Measurements from ENCODE around the gene PEMT. TPM values are rescaled to one million over a fixed set of nuclear protein-coding genes. Genes with fewer than 3 reads are reported as not detected.

The PEMT gene
- polyA plus RNA-seq, 1 donor: 28.1 TPM

DNA sequence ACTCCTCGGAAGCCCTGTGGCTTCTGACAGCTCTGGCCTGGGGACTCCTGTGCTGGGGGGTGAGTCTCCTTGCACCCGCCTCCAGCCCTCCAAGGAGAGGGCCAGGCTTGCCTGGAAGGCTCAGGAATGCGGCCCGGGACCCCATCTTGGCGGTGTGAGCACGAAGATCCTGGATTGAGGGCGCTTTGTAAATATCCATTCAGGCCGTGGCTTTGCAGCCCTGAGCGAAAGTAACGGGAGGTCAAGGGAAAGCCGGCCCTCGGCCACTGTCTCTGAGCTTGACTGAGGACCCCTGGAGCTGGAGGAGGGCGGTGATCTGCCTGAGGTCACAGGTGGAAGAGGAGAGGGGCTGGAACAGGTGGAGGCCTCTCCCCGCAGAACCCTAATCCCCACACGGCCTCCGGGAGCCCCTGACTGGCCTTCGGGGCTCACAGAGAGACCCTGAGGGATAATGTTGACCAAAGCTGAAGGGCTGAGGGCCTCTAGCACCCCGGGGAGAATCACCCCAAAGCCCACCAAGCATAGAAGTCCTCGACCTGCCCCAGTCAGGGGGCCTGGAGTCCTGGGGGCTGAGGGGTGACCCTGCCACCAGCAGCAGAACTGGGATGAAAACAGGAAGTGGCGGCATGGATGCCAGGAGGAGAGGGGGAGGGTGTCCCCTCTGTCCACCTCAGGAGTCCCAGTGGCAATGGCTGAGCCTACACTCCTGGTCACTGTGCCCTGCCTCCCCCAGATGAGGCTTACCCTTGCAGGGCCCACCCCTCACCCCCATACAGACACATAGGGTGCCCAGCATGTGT, 87.0 kb downstream of the PEMT start:
- DNase-seq: no peak

DNA sequence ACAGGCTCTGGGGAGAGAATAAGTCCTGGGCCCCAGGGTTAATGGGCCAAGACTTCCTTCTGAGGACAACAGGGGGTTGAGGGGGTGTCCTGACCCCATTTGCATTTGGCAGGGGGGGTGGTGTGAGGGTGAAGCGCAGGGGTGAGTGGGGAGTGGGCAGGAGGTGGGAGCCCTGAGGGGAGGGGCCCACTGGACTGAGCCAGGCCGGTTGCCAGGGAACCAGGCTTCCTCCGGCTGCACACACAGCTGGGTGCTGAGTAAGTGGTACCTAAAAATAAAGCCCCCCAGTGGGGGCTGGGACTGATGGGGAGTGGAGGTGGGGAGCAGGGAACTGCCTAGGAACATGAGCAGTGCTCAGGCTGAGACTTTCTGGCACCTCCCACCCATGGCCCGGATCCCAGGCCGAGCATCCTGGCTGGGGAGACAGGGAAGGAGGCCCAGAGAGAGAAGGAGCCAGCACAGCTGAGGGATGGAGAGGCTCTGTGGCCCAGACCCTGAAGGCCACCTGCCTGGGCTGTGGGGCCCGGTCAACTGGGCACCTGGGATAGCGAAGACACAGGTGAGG, 87.9 kb downstream of the PEMT start:
- no peak for DNase-seq

DNA sequence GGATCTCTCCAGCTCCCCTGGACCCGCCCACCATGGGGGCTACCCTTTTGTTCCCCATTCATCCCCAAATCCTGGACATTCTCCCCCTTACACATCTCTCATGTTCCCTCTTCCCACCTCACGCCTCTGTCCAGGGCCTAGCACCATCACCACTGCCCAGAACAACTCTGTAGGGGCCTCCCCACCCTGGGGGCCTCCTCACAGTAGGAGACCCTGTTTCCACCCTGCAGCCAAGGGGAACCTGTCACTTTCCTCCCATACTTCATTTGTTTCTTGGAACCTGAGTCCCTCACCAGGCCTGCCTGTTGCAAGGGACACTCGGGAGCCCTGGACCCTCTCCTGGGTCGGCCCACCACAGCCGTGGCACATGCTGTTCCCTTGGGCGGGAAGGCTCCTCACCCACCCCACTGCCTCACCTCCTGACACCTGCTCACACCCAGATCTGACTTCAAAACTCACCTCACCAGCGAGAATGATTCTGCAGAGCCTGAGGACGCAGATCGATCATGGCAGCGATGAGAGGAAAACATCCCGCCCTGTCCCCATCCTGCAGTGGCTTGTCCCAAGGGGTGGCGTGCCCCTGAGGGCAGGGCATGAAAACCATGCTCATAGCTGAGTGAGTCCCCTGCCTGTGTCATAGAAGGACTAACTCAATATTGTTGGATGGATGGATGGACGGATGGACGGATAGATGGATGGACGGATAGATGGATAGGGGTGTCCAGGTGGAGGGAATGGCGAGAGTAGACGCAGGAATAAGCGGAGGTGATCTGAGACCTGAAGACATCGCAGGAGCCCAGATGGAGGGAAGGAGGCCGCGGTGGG, 88.6 kb downstream of the PEMT start:
- DNase-seq: no peak

DNA sequence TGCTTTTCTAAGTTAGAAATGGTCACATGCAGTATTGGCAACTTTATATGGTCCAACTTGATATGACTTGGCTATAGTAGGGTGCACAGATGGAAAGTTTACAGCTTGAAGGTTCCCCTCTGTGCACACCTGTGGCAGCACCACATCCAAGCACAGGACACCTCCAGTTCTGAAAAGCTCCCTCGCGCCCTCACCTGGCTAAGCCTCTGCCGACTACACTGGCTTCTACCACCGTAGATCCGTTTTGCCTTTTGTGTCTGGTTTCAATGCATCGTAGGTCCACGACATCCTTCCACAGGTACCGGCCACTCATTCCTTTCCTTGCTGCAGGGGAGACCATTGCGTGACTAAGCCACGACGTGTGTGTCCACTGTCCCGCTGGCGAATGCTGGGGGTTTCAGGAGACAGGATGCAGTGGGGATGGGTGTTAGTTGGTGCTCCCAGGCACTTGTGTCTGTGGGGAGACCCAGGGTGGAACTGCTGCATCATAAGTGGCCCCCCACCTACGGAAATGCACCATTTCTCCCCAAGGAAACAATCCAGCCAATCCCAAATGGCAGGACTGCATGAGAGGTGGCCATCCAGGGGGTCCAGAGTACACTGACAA, 90.4 kb downstream of the PEMT start:
- DNase-seq: no peak

DNA sequence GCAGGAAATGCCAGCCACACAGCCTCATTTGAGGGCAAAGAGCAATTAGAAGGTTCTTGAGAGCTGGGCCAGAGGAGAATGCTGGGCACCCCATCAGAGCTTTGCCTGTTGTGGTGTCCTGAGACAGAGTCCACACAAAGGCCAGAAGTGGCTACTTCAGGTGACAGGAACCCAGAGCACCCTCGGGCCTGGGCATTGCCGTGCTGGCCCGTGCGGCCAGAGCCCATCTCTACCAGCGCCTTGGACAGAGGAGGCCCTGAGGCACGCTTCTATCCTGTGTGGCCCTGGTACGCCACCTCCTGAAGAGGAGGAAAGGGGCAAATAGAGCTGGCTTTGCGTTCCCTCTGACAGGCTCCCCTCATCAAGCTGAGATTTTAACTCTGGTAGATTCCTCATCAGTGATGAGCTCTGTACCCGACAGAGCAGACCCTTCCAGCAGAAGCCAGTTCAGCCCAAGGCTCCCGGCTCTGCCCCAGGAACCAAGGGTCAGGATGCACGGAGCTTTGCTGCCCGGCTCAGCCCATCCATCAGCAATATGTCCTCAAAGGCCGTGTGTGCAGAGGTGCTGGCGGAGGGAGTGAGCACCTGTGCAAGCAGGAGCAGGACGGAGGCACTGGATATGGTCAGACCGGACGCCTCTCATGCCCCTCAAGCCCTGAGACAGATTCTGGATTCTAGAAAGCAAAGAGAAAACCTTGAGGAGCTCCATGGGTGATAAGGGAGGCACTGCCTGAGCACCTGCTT, 91.9 kb downstream of the PEMT start:
- DNase-seq: no peak

DNA sequence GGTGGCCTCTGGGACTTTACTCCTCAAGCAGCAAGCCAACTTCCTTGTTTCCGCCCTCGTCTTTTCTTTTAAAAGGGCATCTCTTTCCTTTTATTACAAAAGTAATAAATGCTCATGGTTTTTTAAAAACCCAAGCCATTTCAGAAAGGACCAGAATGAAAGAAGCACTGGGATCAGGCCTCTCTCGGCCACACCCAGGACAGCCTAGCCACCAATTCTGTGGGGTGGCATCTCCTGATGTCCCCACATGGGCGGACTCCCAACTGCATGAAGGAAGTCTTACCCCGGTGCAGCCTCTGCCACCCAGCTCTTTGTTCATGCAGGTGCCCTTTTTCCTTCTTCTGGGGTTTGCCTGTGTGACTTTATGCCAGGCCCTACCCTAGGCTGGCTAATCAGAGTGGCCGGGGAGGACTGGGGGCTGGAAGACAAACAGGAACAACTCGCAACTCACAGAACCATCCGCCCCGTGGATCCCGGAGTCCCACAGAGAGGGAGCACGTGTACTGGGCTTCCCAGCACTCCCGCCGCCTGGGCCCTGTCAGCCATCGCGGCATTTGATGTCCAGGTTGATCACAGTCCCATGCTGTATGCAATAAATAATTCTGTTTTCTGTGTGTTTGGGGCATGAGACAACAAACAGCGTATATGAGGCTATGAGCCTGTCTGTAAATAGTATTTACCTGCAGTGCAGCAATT, 92.8 kb downstream of the PEMT start:
- DNase-seq: no peak

DNA sequence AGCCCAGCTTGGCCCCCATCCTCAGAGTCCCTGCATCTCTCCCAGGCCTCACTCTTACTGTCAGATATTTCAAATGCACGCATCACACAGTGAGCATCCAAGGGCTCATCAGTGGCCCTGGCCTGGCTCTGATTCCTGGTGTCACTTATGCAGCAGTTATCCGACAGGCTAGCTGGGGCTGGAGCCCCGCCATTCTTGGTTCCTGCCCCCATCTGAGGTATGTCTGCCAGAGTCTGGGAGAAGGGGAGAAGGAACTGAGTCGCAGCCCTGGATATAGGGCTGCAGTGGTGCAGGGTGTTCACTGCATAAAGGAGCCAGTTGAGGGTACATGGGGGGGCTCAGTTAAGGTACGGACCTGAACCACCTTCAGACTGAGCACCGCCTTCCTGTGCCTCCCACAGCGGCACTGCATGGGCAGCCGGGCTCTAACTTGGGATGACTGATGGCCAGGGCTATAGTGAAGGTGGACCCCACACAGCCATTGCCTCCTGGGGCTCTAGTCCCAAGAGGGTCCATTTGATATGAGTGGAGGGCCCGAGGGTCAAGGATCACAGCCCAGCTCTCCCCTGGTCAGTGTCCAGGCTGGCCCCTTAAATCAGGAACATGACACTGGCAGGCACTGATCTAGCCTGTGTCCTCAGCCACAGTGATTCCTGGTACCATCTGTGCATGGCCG, 93.5 kb downstream of the PEMT start:
- DNase-seq: no peak

DNA sequence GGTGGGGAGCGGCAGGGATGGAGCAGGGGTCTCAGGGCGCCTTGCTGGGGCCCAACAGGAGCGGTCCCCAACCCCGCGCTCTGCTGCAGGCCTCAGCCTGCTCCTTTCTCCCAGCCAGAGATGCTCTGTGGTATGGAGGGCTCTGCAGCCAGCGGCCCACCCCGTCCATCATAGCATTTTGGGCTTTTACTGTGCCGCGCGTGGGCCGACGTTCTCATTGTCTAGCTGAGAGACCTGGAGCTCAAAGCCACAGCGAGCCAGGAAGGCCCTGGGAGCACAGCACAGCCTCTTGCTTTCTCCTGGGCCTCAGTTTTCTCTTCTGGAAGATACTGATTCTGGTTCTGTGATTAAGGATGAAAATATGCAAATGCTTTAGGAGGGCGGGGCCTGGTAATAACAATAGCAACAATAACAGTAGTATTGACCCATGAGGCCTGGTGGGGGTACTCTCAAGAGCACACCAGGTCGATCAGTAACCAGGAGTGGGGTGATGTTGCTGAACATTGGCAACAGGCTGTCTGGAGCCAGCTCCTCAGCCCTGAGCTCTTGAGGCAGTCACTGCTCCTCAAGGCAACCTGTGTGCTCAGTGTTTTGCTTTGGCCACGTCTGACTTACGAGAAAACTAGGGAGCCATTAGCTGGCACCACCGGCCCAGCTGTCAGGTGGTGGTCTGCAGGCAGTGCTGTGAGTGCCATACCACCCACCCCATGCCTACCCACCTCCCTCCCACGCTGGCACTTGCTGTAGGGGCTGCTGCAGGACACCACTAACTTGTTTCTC, 94.3 kb downstream of the PEMT start:
- no peak for DNase-seq

DNA sequence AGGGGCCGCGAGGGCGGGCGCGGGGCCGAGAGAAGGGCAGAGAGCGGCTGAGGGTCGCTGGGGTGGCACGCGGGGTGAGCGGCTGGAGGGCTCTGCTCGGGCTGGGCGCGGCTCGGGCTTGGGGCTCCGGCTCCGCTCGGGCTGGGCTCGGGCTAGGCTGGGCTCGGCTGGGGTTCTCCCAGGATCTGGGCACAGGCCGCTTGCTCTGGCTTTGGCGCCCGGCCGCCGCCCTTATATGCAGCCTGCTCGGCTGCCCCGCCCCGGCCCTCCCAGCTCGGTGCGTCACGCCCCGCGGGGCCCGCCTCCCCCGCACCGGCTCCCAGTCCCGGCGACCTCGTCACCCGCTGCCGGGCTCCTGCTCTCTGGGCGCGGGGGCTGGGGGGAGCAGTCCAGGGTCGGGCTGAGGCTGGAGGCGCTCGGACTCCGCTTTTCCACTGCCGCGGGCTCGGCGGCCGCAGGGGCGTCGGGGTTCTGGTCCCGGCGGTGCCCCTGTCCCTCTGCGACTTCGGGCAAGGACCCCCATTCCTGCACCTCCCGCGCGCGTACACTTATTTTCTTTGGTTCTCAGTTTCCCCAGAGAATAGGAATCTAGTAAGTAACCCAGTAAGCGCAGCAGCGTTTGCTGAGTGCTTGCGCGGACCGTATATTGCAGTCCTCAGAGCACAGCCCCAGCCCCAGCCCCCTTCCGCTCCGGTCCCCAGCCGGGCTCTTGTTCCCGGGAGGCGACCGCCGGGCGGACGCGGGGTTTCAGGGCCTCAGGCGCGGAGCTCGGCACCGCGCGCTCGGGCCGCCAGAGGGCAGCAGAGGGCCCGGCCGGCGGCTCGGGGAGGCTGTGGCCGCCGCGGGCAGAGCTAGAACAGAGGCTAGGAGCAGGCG, 95.1 kb downstream of the PEMT start, which contains the start of gene RASD1:
Gene RASD1 (minus strand): TSS at position 207 of the 876 bp plus-strand sequence. CDS start 214 bp downstream, outside the sequence.
- DNase-seq: peak; percentile 73

DNA sequence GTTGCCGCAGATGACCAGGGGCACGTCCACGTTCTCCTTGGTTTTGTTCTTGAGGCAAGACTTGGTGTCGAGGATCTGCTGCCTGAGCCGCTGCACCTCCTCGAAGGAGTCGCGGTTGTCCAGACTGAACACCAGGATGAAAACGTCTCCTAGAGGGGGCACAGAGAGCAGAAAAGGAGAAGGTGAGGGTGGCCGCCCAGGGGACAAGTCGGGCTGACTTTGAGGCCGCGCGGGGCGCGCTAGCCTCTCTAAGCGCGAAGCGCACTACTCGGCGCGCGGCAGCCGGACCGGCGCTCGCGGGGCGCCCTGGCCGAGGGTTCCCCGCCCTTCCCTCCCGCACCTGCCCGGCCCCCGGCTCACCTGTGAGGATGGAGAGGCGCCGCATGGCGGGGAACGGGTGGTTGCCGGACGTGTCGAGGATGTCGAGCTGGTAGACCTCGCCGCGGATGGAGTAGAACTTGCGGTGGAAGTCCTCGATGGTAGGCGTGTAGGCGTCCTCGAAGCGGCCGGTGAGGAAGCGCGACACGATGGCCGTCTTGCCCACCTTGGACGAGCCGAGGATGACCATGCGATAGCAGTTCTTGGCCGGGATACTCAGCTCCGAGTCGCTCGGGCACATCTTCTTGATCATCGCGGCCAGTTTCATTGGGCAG, 95.8 kb downstream of the PEMT start:
- peak; percentile 26 for DNase-seq

DNA sequence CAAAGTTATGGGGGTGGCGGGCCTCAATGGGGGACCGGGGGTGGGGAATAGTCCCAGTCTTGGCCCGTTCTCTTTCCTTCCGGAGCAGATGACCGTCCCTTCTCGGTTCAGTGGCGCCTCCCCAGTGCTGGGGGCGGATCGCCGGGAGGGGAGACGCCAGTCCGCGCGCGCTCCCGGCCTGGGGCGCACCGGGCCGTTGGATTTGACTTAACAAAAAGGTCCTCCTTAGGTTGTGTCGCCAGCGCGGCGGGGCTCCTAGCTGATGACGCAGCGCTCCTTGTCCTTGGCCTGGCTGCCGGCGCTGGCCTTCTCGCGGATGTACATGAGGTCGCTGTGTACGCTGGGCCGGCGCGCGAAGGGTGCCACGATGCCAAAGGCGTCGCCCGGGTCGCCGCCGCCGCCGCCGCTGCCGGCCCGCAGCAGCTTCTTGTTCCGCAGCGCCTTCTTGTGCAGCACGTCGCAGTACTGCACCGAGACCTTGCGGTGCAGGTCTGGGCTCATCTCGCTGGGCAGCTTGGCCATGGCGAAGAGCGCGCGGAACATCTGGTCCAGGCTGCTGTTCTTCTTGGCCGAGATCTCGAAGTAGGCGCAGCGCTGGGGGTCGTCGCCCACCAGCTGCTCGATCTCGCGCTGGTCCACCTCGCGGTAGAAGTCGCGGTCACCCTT, 96.5 kb downstream of the PEMT start:
- DNase-seq: peak; percentile 45

DNA sequence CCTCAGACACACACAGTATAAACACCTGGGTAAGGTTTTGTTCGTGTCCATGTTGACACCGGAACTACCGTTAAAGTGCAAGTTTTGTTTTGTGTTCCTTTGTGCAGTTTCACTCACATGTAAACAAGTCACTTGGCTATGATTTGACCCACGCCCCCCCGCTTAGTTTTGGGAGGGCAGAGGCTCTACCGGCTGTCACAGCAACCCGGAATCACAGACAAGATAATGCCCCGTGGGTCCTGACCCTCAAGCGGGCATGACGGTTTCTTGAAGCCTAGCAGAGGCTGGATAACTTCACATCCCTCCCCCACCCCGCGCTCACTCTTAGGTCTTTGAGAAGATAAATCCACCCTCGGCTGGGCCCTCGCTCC, 97.0 kb downstream of the PEMT start:
- DNase-seq: no peak

DNA sequence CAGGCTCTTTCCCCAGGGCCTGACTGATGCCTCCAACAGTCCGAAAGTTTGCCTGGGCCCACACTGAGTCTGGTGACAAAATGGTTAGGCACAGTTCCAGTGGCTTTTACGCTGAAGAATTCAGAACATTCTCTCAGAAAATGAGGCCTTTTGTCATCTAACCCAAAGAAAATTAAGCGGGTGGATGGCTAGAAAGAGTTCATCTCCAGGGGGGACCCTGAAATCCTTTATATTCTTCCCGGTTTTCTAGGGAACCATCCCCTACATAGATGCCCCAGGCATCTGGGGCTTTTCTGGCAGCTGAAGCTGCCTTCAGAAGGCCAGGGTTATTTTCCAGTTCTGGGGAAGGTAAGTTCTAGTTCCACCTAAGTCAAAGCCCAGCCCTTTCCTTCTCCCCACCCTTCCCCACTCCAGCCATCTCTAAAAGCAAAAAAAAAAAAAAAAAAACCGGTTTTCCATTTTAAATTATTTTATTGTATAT, 97.5 kb downstream of the PEMT start:
- no peak for DNase-seq

DNA sequence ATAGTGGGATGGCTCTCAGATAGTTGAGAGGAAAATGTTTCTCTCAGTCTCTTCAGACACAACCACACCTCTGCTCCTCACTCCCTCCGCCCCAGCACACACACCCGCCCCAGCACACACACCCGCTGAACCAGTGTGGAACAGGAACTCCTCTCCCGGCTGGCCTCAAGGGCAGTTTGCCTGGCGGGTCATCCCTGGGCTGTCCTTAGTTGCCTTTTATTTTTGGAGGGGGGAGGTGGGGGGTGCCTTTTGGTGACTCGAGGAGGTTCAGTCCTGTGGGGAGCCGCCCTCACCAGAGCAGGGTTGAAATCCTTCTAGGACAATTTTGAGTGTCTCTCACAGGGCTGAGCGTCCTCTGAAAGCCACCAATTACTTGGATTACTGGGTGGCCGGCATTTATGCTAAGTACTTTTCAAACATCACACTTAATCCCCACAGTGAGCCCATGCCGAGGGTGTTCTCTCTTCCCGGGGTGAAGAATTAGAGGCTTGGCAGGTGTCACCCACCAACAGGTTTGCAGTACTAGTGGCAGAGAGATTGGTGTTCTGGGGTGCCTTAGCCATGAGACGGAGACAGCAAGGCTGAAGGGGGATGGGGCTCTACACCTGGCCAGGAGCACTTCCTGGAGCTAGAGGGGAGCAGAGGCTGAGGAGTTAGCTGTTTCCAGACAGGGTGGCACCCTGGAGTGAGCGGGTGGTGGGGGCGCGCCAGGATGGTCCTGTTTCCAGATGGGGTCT, 98.1 kb downstream of the PEMT start:
- DNase-seq: no peak

DNA sequence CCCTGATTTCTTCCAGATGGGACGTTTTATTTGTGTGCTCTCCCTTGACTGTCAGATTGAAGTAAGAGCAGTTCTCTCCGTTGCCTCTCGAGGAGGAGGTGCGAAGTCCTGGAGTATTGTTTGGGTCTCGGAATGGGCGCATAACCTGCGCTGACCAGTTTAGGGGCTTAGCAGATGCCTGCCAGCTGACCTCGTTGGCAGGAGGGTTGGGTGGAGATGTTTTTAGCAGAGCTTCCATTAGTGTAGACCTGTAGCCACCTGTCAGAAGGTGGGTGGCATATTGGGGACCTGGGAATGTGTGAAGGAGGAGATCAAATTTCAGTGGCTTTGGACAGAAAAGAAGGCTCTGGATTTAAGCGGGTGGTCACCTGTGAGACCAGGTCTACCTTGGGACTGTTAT, 98.9 kb downstream of the PEMT start:
- no peak for DNase-seq

DNA sequence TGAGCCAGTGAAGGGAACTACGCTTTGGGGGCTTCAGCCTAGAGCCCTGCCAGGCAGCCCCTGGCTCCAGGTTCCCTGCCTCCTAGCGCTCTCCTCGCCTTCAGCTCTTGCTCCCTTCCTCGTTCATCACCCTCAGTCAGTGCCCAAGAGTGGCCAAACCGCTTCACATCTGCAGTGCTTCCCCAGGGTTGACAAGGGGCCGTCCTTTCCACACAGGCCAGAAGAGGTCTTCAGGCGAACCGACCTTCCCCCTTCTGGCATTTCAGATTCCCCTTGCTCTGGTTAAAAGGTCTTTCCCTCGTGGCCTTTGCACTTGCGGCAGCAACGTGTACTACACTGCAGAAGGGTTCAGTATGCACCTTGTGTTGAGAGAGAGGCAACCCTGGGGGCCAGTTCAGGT, 99.4 kb downstream of the PEMT start:
- no peak for DNase-seq

DNA sequence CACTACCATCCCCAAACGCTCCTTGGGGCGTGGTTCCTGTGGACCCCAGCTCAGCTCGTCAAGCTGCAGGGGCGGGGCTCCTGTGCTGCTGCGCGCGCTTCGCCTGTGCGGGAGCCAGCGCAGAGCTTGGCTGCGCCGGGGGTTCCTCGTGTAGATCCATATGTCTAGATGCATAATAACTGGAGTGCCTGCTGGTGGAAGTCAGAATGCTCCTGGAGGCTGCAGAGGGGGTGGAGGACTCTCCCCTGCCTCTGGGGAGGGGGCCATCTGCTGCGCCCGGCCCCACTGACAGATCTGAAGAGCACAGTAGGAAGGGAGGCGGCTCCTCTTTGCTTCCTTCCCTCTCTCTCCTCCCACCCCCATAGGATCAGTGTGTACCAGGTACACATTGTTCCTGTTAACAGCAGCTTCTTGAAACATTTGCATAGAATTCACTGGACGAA, 99.9 kb downstream of the PEMT start:
- DNase-seq: no peak
